Lung (tissue), 12 donors: ENCODE measurements around the gene BUD23. TPM values are rescaled to one million over a fixed set of nuclear protein-coding genes. Genes with fewer than 3 reads are reported as not detected.
"Not testable (repeated sequence)": the region's sequence is repeated elsewhere in the genome, so short reads cannot be mapped to it uniquely, and the experiment has no call there.

Experiments used
- ATAC-seq: fragments of 200-7000 bp; cut with Tn5 transposase; one replicate; pipeline ENCODE4 v1.9.1; 2020; ENCODE audit warnings: moderate number of reproducible peaks; ENCODE audit not compliant: insufficient read depth, low FRiP score
- DNase-seq, 3 donors: peaks; one replicate each; pipeline ENCODE4 v3.0.0-alpha.2; 2013 to 2017
- H3K27ac ChIP-seq, 2 donors: one replicate each; pipeline ENCODE4 v1.5.1; 2013; ENCODE audit warnings: mild to moderate bottlenecking in 2 of 2, moderate library complexity in 2 of 2, control low read depth in 1 of 2, inconsistent platforms in 1 of 2, low read depth in 1 of 2, low read length in 1 of 2
- H3K27me3 ChIP-seq, 3 donors: one replicate each; pipeline ENCODE4 v1.5.1; 2013; ENCODE audit warnings: low read length in 2 of 3; ENCODE audit not compliant: control insufficient read depth in 3 of 3, insufficient read depth in 3 of 3
- H3K36me3 ChIP-seq, 4 donors: one replicate each; pipeline ENCODE4 v1.5.1; 2013; ENCODE audit warnings: low read length in 4 of 4, mild to moderate bottlenecking in 1 of 4, moderate library complexity in 1 of 4; ENCODE audit not compliant: control insufficient read depth in 4 of 4, insufficient read depth in 4 of 4
- H3K4me1 ChIP-seq, 5 donors: one replicate each; pipeline ENCODE4 v1.5.1; 2013; ENCODE audit warnings: low read length in 5 of 5, mild to moderate bottlenecking in 2 of 5, moderate library complexity in 1 of 5; ENCODE audit not compliant: control insufficient read depth in 5 of 5, insufficient read depth in 5 of 5
- H3K4me3 ChIP-seq: one replicate; pipeline ENCODE4 v1.5.1; 2013; ENCODE audit warnings: mild to moderate bottlenecking, control low read depth, moderate library complexity
- H3K9ac ChIP-seq, 2 donors: one replicate each; pipeline ENCODE4 v1.5.1; 2013; ENCODE audit warnings: low read length in 2 of 2, control low read depth in 1 of 2; ENCODE audit not compliant: insufficient read depth in 1 of 2
- H3K9me3 ChIP-seq, 4 donors: one replicate each; pipeline ENCODE4 v1.5.1; 2013; ENCODE audit warnings: low read length in 3 of 4, mild to moderate bottlenecking in 1 of 4, moderate library complexity in 1 of 4; ENCODE audit not compliant: control insufficient read depth in 4 of 4, insufficient read depth in 3 of 4
- WGBS, 2 donors: extraction: QIAGEN DNeasy Blood & Tissue Kit; methylation state at CpG; one replicate each; pipeline ENCODE4 v1.1.7; 2013; 5-methylcytosine and 5-hydroxymethylcytosine counted together
- polyA plus RNA-seq, 2 donors: library from polyadenylated mRNA; stranded (reverse); fragments of 200-250 nt; gene quantifications; one replicate each; pipeline ENCODE4 v1.2.1, GENCODE V29; 2013
- total RNA-seq, 2 donors: library from RNA; depleted of rRNA in 1 of 2; stranded (reverse); fragments of >200 nt in 1 of 2; gene quantifications; one replicate each; pipeline ENCODE4 v1.2.1, GENCODE V29; 2014 to 2021
- TF ChIP-seq, protein P1 (sequence below): IDR thresholded peaks from 2 replicates; pipeline ENCODE4 v1.5.1; 2012; ENCODE audit warnings: mild to moderate bottlenecking; ENCODE audit errors: control extremely low read depth, extremely low read depth
- donor health status: control.
- donor health status: control.
- donor health status: Bipolar disorder and iron deficiency.
- donor health status: healthy.
- donor health status: DM: yes; HTN: yes; CAD: no.

Gene BUD23
- total and polyA plus RNA-seq, 4 donors = 33.5 to 118 (median 74.2) TPM

DNA sequence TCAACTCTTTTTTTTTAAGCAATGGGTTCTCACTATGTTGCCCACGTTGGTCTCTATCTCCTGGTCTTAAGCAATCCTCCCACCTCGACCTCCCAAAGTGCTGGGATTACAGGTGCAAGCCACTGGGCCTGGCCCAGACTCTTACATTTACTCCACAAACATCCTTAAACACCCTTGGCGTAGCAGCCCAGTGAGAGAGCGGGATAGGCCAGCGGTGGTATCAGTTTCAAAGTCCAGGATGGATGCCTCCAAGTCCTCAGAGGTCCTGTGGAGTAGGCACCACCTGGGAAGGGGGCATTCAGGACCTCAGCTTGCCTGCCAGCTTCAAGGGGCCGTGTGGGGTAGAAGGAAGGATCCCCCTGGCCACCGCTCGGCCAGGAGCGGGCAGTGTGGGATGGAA is 33.8 kb upstream of the BUD23 start:
- H3K4me1 ChIP-seq = peaks cover 0 to 5% (median 0%) of the 10 kb centered on the region in 5 donors
- ATAC-seq (no peak), DNase-seq (no peak)
- H3K27me3 ChIP-seq = peaks cover 0 to 25% (median 18%) of the 10 kb centered on the region in 3 donors
- no peak overlapping the region for H3K27ac ChIP-seq
- H3K4me3 ChIP-seq = no peak overlapping the region
- H3K9me3 ChIP-seq = no peaks in the 10 kb centered on the region
- TF ChIP-seq, protein P1, sequence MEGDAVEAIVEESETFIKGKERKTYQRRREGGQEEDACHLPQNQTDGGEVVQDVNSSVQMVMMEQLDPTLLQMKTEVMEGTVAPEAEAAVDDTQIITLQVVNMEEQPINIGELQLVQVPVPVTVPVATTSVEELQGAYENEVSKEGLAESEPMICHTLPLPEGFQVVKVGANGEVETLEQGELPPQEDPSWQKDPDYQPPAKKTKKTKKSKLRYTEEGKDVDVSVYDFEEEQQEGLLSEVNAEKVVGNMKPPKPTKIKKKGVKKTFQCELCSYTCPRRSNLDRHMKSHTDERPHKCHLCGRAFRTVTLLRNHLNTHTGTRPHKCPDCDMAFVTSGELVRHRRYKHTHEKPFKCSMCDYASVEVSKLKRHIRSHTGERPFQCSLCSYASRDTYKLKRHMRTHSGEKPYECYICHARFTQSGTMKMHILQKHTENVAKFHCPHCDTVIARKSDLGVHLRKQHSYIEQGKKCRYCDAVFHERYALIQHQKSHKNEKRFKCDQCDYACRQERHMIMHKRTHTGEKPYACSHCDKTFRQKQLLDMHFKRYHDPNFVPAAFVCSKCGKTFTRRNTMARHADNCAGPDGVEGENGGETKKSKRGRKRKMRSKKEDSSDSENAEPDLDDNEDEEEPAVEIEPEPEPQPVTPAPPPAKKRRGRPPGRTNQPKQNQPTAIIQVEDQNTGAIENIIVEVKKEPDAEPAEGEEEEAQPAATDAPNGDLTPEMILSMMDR = no peak
- H3K36me3 ChIP-seq = no peaks in the 10 kb centered on the region
- 34 to 46% methylated on average over 9 of the region's 9 CpGs for WGBS, 2 donors
- no peak overlapping the region for H3K9ac ChIP-seq

DNA sequence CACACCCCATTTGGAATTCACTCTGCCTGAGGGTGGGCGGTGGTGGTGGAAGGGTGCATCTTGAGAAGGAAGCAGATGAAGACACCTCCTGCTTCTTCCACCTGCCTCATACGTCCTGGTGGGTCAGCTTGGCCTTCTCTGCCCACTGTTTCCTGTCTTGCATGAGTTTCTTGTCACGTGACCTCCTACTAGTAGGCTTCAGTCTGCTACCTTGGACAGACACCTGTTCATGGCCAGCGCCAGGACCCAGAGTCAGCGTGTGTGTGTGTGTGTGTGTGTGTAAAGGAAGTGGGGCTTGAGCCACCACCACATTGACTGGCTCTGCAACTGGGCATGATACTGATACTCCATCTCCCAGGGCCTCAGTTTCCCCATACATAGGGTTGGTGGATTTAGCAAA is 32.9 kb upstream of the BUD23 start:
- DNase-seq (no peak), ATAC-seq (no peak)
- Histone ChIP-seq H3K9ac (no peak overlapping the region), H3K36me3 (no peaks in the 10 kb centered on the region), H3K27ac (no peak overlapping the region), H3K4me3 (no peak overlapping the region), H3K27me3 (peaks cover 0 to 25% (median 18%) of the 10 kb centered on the region in 3 donors), H3K9me3 (no peaks in the 10 kb centered on the region), H3K4me1 (peaks cover 0 to 5% (median 0%) of the 10 kb centered on the region in 5 donors)
- WGBS, 2 donors = 52 to 63% methylated on average over 5 of the region's 5 CpGs
- TF ChIP-seq, protein P1 = no peak

DNA sequence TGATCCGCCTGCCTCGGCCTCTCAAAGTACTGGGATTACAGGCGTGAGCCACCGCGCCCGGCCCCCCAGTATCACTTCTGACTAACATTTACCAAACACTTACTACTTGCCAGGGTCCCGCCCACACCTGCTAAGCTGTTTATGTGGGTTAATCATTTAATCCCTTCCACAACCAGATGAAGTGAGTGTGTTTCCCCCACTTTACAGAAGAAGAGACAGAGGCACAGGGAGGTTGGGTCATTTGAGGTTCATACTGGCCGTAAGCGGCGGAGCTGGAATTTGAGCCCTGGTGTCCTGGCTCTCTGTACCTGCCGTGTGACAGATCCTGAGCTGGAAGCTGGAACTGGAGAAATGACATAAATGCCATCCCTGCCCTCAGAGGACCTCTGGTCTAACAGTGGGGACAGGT is 30.9 kb upstream of the BUD23 start:
- Histone ChIP-seq H3K27ac (no peak overlapping the region), H3K4me1 (peaks cover 0 to 5% (median 0%) of the 10 kb centered on the region in 5 donors), H3K9ac (no peak overlapping the region), H3K27me3 (peaks cover 0 to 21% (median 18%) of the 10 kb centered on the region in 3 donors), H3K36me3 (no peaks in the 10 kb centered on the region), H3K9me3 (no peaks in the 10 kb centered on the region), H3K4me3 (no peak overlapping the region)
- TF ChIP-seq, protein P1 = no peak
- DNase-seq = no peak
- 71 to 85% methylated on average over 11 of the region's 11 CpGs for WGBS, 2 donors
- no peak for ATAC-seq

DNA sequence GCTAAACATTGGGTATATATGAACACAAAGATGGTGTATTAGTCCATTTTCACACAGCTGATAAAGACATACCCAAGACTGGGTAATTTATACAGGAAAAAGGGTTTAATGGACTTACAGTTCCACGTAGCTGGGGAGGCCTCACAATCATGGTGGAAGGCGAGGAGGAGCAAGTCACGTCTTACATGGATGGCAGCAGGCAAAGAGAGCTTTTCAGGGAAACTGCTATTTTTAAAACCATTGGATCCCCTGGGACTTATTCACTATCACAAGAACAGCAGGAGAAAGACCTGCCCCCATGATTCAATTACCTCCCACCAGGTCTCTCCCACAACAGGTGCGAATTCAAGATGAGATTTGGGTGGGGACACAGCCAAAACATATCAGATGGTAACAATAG is 28.1 kb upstream of the BUD23 start:
- not testable (repeated sequence) for H3K9me3 ChIP-seq, H3K36me3 ChIP-seq, H3K9ac ChIP-seq, H3K27me3 ChIP-seq, ATAC-seq, H3K27ac ChIP-seq, DNase-seq, H3K4me3 ChIP-seq, H3K4me1 ChIP-seq
- 78 to 85% methylated on average over 4 of the region's 4 CpGs for WGBS, 2 donors
